Stimulated activated CD8-positive, alpha-beta memory T cell treated with anti-CD3 and anti-CD28 coated beads, Interleukin-15, amount 100 ng/mL, for 24 hours (primary cell): ENCODE measurements around the gene SIMC1.

Experiments
- DNase-seq: peaks from one replicate; pipeline ENCODE4 v3.0.0-alpha.2; 2020; ENCODE audit warnings: low read depth

Gene SIMC1

GRCh38 chr5:176388444-176389134, 150.4 kb downstream of the SIMC1 start, which contains the start of the genes HIGD2A and NOP16:
Gene HIGD2A, plus strand, starts transcription at chr5:176388751. Its CDS starts 69 bp downstream, at chr5:176388820.
Gene NOP16, minus strand, starts transcription at chr5:176388598. Its CDS starts 59 bp downstream, at chr5:176388539.
- peak; percentile 95 for DNase-seq

- no peak for DNase-seq
These were observed 151.2 kb downstream of the SIMC1 start for GRCh38 chr5:176389135-176390123.

- DNase-seq: no peak
These were observed 153.3 kb downstream of the SIMC1 start for GRCh38 chr5:176391479-176391878.

- no peak for DNase-seq
These were observed 153.8 kb downstream of the SIMC1 start for GRCh38 chr5:176391999-176392398.

GRCh38 chr5:176392526-176392925, 154.3 kb downstream of the SIMC1 start:
- DNase-seq: no peak

- no peak for DNase-seq
These were observed 155.9 kb downstream of the SIMC1 start for GRCh38 chr5:176394096-176394495.

GRCh38 chr5:176394881-176395675, 156.9 kb downstream of the SIMC1 start:
- DNase-seq: no peak
